HCT116 (cell line): Measurements from ENCODE around the gene RPTOR.

Experiments used
- ATF3 ChIP-seq: IDR thresholded peaks from 2 replicates; pipeline ENCODE4 v1.6.1; 2012
- CTCF ChIP-seq, 3 experiments: fragments of 200-600 bp in 1 of 3; sonication (generic) in 1 of 3; IDR thresholded peaks in 2 of 3; conservative IDR thresholded peaks in 1 of 3; 2 replicates each; pipeline ENCODE4 v1.5.1; 2012 to 2017; ENCODE audit warnings: low read depth in 2 of 3, low read length in 2 of 3, antibody characterized with exemption in 1 of 3, borderline replicate concordance in 1 of 3, control low read depth in 1 of 3, mild to moderate bottlenecking in 1 of 3, mixed read lengths in 1 of 3, mixed run types in 1 of 3, moderate library complexity in 1 of 3; ENCODE audit not compliant: insufficient read depth in 1 of 3
- EZH2 ChIP-seq: fragments of 200-600 bp; sonication (generic); IDR thresholded peaks from 2 replicates; pipeline ENCODE4 v1.6.1; 2017; ENCODE audit warnings: antibody characterized with exemption, mixed run types
- EZH2phosphoT487 ChIP-seq: fragments of 200-600 bp; IDR thresholded peaks from 2 replicates; pipeline ENCODE4 v1.6.1; 2018; ENCODE audit warnings: antibody characterized with exemption, borderline replicate concordance
- POLR2A ChIP-seq: IDR thresholded peaks from 2 replicates; pipeline ENCODE4 v1.7.0; 2011; ENCODE audit warnings: borderline replicate concordance; ENCODE audit not compliant: insufficient read depth, insufficient read length; ENCODE audit errors: extremely low read depth
- RAD21 ChIP-seq: IDR thresholded peaks from 2 replicates; pipeline ENCODE4 v1.6.1; 2012; ENCODE audit warnings: low read depth, mild to moderate bottlenecking
- SIN3A ChIP-seq: IDR thresholded peaks from 2 replicates; pipeline ENCODE4 v1.6.1; 2012; ENCODE audit warnings: low read depth
- SRF ChIP-seq: IDR thresholded peaks from 2 replicates; pipeline ENCODE4 v1.6.1; 2012; ENCODE audit warnings: low read depth
- YY1 ChIP-seq: IDR thresholded peaks from 2 replicates; pipeline ENCODE4 v1.6.1; 2011; ENCODE audit warnings: low read length, low read depth, moderate library complexity, mild to moderate bottlenecking; ENCODE audit not compliant: insufficient replicate concordance; ENCODE audit errors: extremely low read depth

- TF ChIP-seq ATF3: no peak
- no peak for TF ChIP-seq CTCF (IDR thresholded peaks at IDR 0.05 in 2 of 3, conservative IDR thresholded peaks at IDR 0.05 in 1 of 3; ENCODE audit: borderline replicate concordance in 1 of 3, insufficient read depth in 1 of 3, low read depth in 2 of 3, low read length in 2 of 3)
- TF ChIP-seq SIN3A: no peak
- TF ChIP-seq EZH2: no peak
- no peak for TF ChIP-seq SRF
- no peak for TF ChIP-seq RAD21
- no peak for TF ChIP-seq EZH2phosphoT487
- no peak for TF ChIP-seq YY1
- TF ChIP-seq POLR2A: no peak
Observed at GRCh38 chr17:80498242-80498919, 46.3 kb upstream of the RPTOR start.
